ENCODE data around the gene AK6. TPM values are rescaled to one million over a fixed set of nuclear protein-coding genes. Genes with fewer than 3 reads are reported as not detected.

AK6 gene
- total and polyA plus RNA-seq, 10 of the 15 experiments (the other 5 are each of a cell fraction or from before 2014, with no cell fraction given): 45.2 to 446 (median 86.6) TPM

DNA sequence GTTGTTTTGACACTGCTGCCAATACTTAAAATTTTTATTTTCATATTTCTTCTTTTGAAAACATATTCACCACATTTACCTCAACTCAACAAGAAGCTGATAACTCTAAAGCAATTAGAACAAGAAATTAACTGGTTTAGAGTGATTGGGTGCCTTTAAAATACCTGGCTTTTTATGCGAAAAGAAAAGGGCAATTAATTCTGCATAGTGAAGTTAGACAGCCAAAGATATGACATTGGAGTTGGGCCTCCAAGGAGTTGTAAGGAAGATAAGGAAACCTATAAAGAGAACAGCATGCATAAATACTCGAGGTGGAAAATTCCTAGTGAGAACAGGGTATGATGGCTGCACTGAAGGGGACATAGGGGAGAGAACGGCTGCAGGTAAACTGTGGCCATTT lies 9.6 kb downstream of the AK6 start (continued):
- TF ChIP-seq, protein P1, sequence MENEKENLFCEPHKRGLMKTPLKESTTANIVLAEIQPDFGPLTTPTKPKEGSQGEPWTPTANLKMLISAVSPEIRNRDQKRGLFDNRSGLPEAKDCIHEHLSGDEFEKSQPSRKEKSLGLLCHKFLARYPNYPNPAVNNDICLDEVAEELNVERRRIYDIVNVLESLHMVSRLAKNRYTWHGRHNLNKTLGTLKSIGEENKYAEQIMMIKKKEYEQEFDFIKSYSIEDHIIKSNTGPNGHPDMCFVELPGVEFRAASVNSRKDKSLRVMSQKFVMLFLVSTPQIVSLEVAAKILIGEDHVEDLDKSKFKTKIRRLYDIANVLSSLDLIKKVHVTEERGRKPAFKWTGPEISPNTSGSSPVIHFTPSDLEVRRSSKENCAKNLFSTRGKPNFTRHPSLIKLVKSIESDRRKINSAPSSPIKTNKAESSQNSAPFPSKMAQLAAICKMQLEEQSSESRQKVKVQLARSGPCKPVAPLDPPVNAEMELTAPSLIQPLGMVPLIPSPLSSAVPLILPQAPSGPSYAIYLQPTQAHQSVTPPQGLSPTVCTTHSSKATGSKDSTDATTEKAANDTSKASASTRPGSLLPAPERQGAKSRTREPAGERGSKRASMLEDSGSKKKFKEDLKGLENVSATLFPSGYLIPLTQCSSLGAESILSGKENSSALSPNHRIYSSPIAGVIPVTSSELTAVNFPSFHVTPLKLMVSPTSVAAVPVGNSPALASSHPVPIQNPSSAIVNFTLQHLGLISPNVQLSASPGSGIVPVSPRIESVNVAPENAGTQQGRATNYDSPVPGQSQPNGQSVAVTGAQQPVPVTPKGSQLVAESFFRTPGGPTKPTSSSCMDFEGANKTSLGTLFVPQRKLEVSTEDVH (IDR thresholded peaks at IDR 0.05; ENCODE audit: low read depth, partially characterized antibody): no peak
- TF ChIP-seq FOS (IDR thresholded peaks at IDR 0.05; ENCODE audit: borderline replicate concordance, extremely low read depth, insufficient read length) (no peak), RBBP5 (conservative IDR thresholded peaks at IDR 0.05) (no peak), TCF3 (IDR thresholded peaks at IDR 0.05; ENCODE audit: borderline replicate concordance, insufficient read depth, low read depth, low read length) (no peak), STAT1 (conservative IDR thresholded peaks at IDR 0.05) (no peak), RUNX3 (IDR thresholded peaks at IDR 0.05; ENCODE audit: low read length) (no peak)
- TF ChIP-seq, protein P2, sequence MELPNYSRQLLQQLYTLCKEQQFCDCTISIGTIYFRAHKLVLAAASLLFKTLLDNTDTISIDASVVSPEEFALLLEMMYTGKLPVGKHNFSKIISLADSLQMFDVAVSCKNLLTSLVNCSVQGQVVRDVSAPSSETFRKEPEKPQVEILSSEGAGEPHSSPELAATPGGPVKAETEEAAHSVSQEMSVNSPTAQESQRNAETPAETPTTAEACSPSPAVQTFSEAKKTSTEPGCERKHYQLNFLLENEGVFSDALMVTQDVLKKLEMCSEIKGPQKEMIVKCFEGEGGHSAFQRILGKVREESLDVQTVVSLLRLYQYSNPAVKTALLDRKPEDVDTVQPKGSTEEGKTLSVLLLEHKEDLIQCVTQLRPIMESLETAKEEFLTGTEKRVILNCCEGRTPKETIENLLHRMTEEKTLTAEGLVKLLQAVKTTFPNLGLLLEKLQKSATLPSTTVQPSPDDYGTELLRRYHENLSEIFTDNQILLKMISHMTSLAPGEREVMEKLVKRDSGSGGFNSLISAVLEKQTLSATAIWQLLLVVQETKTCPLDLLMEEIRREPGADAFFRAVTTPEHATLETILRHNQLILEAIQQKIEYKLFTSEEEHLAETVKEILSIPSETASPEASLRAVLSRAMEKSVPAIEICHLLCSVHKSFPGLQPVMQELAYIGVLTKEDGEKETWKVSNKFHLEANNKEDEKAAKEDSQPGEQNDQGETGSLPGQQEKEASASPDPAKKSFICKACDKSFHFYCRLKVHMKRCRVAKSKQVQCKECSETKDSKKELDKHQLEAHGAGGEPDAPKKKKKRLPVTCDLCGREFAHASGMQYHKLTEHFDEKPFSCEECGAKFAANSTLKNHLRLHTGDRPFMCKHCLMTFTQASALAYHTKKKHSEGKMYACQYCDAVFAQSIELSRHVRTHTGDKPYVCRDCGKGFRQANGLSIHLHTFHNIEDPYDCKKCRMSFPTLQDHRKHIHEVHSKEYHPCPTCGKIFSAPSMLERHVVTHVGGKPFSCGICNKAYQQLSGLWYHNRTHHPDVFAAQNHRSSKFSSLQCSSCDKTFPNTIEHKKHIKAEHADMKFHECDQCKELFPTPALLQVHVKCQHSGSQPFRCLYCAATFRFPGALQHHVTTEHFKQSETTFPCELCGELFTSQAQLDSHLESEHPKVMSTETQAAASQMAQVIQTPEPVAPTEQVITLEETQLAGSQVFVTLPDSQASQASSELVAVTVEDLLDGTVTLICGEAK (IDR thresholded peaks at IDR 0.05; ENCODE audit: borderline replicate concordance): no peak

All from GM12878 (cell line).